ENCODE results near the gene VAMP3.

Gene VAMP3, protein sequence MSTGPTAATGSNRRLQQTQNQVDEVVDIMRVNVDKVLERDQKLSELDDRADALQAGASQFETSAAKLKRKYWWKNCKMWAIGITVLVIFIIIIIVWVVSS

DNA sequence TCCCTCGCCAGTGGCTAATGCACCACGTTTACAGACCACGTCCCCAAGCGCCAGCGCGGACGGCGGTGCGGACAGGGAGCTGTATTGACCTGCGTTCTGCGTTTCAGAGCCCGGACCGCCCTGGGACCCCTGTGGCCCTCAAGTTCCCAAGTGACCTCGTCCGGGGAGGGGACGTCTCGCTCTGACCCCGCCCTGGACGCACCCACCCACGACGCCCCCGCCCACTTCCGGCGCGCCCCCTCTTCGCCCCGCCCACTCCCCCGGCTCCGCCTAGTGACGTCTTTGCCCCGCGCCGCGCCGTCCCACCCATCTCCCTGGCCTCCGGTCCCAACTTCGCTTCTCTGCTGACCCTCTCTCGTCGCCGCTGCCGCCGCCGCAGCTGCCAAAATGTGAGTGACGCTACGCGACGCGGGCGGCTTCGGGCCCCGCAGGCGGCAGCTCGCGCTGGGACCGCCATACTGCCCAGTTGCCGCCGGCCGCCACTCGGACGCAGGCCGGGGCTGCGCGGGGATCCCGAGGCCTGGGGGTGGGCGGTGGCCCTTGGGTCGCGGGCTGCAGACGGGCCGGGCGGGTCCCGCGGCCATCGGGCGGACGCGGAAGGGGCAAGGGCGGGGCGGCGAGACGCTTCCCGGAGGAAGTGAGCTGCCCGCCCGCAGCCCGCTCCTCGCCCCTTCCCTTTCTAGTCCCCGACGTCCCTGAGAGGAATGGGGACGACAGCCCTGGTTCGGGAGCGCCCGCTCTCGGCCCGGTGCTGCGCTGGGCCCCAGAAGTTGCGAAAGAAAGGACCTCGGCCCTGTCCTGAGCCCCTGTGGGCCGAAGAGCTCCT lies at the start of gene VAMP3:
TSS of gene VAMP3 (plus strand) at position 300 of the 826 bp plus-strand sequence. CDS start at position 388, 88 bp downstream.
- peak; percentile 95 for DNase-seq (ENCODE audit: low spot score)

DNA sequence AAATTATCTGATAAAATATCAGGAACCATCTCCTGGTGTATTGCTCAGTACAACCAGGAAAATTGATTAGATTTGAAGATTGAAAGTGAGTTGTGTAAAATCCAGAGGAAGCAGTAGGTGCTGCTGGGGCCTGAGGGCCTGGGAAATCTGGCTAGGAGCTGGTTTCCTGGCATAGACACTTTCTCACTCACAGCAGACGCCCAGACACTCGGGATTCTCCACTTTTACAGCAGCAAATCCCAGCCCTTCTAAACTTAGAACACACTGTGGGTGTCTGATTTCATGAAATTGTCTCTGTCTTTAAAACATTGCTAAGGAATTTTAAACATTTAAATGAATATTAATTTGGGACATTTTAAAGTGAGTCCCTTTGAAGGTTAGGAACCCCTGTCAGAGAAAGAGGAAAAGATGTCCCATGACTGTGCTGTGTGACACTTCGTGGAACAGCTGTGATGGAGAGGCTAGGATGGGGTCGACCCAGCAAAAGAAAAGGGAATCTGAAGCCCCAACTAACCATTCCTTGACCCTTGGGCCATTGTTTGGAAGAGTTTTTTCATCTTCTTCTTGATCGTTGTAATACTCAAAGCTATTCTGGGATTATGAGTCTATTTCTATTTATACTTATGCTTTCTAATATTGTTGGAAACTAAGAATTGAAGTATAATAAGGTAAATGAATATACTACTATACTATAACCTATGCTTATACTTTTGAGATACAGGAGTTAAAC lies 49.0 kb upstream of the VAMP3 start:
- no peak for DNase-seq (ENCODE audit: low spot score)

DNA sequence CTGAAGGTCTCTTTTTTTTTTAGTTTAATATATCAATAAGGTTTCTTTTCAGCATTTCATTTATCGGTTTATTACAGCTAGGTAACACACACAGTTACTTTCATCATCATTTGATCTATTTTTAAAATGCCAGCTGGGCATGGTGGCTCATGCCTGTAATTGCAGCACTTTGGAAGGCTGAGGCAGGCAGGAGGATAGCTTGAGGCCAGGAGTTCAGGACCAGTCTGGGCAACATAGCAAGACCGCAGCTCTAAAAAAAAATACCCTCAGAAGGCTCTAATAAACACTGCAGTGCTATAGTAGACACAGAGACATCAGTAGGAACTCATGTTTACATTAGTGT lies 48.5 kb upstream of the VAMP3 start:
- no peak for DNase-seq (ENCODE audit: low spot score)

DNA sequence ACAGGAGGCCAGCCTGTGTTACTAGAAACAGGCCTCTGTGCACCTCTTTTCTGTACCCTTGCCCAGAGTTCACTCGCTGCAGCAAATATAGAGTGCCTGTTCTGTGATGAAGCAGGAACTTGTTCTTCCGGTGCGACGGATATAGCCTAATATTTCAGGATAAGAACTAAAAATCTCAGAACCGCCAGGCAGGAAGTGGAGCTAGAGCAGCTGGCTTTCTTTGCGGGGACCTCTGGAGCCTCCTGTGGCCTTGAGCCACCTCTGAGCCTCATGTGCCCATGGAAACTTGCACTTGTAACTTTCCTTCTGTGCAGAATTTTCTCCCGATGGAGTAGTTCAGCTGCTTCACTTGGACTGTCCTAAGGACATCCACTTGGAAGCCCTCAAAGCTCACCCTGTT lies 44.5 kb upstream of the VAMP3 start:
- DNase-seq (ENCODE audit: low spot score), result no peak

DNA sequence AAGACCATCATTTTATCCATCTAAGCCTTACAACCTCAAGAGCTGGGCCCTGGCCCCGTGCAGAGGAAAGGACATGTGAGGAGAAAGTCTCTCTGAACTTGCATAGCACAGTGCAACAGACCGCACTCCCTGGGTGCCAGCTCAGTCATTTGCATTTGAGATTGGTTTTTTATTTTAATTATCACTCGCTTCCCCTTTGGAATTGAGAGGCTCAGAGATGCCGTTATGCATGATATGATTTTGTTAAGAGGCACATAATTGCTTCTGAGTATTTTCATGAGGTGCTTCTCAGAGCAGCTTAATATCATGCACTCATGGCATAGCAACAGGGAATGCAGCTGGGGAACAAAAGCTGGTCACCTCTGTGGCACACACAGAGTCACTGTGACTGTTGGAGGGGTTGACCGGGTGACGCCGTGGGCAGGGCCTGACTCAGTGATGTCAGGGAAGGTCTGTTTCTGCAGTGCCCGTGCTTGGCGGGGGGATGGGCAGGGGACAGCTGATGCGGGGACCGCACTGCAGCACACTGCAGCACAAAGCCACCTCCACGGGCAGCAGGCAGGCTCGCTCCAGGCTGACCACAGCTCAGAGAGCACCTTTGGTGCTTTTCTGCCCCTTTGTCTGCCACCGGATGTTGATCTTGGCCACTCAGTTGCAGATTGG lies 43.2 kb upstream of the VAMP3 start:
- DNase-seq (ENCODE audit: low spot score), result no peak

DNA sequence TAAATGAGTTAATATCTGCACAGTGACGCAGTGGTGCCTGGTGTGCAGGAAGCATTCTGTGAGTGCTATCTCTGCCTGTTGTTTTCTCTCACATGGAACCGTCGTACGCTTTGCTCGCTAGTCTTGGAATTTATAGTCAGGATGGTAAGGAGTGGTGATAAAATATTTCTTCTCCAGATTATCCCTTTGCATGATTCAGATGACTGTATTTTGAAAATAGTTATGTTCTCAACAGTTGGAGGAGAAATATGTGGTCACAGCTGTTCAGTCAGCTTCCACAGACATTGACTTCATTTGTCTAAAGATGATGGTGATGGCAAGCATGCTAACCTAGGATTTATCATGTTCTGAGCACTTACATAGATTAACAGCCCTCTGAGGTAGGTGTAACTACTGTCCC lies 41.3 kb upstream of the VAMP3 start:
- no peak for DNase-seq (ENCODE audit: low spot score)

DNA sequence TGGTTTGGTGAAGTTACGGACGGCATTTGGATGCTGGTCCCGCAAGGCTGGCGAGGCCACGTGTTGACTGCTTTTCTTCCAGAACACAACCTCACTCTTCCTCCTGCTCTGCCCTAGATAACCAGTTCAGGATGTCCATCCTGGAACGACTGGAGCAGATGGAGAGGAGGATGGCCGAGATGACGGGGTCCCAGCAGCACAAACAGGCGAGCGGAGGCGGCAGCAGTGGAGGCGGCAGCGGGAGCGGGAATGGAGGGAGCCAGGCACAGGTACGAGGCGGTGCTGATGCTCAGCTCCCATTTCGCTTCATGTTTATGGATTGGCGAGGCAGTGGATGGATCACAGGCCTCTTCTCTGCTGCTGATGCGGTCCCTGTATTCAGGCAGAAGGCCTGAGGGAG lies 38.8 kb upstream of the VAMP3 start:
- no peak for DNase-seq (ENCODE audit: low spot score)

DNA sequence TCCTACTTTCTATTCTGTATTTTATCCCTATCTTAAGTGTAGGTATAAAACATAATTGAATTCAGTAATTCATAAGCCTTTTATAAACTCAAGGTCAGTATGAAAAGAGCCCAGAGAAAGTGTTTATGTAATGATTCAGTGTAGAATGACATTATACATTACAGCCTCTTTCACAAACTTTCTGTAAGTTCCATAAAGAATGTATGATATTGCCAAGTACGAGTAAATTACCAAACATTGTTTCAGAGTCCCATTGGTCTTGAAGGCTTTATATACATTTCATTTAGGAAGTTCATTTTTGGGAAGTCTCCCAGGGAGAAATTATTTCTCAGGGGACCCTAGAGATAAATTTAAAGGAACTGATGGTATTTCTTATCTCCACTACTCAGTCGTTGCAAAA lies 37.8 kb upstream of the VAMP3 start:
- no peak for DNase-seq (ENCODE audit: low spot score)

DNA sequence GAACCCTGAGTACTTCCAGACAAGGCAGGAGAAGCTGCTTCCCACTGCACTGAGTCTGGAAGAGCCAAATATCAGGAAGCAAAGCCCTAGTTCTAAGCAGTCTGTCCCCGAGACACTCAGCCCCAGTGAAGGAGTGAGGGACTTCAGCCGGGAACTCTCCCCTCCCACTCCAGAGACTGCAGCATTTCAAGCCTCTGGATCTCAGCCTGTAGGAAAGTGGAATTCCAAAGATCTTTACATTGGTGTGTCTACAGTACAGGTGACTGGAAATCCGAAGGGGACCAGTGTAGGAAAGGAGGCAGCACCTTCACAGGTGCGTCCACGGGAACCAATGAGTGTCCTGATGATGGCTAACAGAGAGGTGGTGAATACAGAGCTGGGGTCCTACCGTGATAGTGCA lies 33.1 kb upstream of the VAMP3 start:
- DNase-seq (ENCODE audit: low spot score), result no peak

DNA sequence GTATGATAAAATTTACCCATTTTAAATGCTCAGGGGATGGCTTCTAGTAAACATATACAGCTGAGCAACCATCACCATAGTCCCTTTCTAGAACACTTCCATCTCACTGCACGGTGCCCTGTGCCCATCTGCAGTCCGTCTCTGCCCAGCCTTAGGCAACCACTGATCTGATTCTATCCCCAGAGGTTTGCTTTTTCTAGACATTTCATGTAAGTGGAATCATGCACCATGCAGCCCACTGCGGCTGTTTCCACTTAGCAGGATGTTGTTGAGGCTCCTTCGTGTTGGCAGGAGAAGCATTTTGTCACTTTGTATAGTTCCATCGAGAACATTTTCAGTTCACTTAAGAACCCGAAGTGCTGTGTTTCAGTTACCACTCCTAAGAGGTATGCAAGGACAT lies 27.8 kb upstream of the VAMP3 start:
- DNase-seq (ENCODE audit: low spot score), result no peak

DNA sequence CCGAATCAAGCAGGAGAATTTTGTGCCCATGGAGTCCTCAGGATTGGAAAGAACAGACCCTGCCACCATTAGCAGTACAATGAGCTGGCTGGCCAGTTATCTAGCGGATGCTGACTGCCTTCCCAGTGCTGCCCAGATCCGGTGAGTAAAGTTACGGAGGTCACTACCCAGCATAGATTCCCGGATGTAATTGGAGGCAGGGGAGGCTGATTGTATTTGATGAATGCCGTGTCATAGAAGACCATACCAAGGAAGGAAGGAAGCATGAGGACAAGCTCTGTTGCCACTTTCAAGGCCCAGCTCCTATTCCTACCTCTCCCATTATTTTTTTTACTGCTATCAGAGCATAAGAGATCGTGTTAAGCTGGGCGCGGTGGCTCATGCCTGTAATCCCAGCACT lies 26.2 kb upstream of the VAMP3 start:
- no peak for DNase-seq (ENCODE audit: low spot score)

DNA sequence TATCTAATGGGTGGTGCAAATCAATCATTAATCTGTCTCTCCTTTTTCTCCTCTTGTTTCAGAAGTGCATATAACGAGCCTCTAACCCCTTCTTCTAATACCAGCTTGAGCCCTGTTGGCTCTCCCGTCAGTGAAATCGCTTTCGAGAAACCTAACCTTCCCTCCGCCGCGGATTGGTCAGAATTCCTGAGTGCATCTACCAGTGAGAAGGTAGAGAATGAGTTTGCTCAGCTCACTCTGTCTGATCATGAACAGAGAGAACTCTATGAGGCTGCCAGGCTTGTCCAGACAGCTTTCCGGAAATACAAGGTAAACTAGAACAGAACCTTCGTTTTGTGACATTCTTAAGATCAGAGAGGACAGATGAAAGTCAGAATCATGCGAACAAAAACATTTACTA lies 25.3 kb upstream of the VAMP3 start:
- DNase-seq (ENCODE audit: low spot score), result no peak

DNA sequence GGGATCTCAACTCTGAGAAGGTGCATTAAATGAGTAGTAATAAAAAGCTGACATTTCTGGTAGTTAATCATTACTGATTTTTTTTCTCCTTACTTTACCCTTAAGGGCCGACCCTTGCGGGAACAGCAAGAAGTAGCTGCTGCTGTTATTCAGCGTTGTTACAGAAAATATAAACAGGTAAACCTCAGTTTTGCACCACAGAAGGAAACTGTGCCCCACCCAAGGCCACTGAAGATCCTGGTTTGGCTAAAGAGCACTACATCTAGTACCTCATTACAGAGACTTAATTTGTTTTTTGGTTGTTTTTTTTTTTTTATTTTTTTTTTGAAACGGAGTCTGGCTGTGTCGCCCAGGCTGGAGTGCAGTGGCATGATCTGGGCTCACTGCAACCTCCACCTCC lies 23.5 kb upstream of the VAMP3 start:
- no peak for DNase-seq (ENCODE audit: low spot score)

DNA sequence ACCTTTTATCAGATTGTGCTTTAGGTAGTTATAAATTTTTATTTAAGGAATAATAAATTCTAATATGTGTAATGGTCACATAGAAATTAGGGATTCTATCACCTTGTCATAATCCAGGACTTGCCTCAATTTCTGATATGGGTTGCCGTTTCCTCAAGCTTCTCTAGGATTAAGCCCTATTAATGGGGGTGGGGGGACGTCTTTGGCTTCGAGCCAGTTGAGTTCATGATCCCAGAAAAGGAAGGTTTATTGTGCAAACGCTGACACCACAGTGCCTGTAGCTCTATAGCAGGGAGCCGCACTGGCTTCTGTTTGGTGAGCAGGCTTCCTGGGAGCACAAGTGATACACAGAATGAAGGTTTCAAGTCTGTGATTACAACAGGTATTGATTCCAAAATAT lies 22.0 kb upstream of the VAMP3 start:
- DNase-seq (ENCODE audit: low spot score), result no peak

DNA sequence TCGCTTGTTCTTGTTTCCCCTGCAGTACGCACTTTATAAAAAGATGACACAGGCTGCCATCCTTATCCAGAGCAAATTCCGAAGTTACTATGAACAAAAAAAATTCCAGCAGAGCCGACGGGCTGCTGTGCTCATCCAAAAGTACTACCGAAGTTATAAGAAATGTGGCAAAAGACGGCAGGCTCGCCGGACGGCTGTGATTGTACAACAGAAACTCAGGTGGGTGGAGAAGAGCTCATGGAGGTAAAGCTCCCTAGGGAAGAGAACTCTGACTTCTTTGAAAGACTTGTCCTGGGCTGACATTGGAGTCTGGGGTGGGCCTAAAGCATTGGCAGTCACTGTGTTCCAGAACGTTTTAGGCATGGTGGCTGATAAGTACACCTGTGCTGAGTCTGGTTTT lies 19.9 kb upstream of the VAMP3 start:
- DNase-seq (ENCODE audit: low spot score), result no peak

DNA sequence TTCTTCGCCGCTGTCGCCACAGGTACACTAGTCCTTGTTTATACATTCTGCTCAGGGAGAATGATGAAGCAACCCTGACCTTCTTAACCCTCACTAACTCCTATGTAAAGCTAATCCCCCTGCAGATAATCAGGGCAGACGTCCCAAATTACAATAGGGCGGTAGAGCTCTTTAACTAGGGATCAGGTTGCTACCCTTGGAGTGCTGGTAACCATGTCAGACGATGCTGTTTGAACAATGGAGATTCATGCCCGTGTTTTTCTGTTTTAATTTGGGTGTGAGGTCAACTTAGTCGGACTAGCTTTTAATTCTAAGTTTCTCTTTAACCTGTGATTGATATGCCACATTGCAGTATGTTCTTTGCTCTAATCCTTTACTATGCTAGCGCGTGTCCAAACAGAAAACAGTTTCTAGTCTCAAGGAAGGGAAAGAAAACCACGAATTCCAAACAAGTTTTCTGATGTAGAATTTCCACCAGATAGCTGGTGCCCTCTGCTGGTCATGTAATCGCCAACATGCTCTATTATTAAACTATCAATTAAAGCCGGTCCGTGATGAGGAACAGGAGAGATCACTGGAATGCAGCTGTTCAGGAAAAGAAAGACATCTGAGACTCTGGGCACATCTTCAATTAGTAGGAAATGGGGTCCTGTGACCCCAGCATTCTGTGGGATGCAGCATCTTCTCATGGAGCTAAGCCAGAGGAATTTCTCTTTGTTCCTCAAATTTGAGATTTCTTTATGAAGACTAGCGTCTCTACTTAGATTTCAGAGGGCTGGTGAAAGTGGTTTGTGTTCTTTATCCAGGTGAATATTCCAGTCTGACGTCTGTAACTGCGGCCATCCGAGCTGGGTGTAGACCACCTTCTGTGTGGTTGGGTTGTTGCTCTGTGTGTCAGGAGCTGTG lies 18.3 kb upstream of the VAMP3 start:
- DNase-seq (ENCODE audit: low spot score), result peak; percentile 42

DNA sequence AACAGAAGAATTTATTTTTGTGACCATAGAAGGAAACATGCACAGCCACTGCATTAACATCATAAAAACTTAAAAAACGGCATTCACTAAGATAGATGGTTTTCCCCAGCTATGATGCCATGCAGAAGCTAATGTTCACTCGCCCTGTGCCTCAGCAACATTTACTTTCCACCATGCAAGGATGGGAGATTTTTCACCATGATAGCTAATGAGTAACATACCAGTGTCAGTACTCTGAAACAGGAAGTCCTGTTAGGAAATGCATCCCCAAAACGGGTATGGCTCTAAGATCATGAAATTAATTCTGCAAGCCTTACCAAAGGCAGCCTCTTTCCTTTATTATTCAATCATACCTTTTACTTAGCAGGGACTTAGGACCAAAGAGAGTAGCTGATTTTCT lies 17.5 kb upstream of the VAMP3 start:
- DNase-seq (ENCODE audit: low spot score), result no peak

DNA sequence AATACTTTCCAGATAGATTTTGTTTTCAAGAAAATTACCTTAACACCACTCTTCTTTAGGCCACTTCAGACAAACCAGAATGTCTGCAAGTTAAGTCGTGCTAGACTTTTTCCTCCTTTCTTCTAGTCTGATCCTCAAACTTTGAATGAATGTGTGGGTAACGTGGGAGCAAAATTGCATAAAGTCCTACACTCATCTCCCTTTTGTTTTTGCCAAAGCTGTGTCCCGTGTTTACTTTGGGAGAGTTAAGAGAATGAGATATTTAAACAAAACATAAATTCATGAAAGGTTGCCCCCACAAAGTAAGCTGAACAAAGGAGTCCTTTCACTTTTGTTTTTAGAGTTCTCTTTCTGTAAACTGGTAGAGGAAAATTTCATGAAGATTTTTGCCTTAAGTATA lies 16.9 kb upstream of the VAMP3 start:
- DNase-seq (ENCODE audit: low spot score), result no peak

DNA sequence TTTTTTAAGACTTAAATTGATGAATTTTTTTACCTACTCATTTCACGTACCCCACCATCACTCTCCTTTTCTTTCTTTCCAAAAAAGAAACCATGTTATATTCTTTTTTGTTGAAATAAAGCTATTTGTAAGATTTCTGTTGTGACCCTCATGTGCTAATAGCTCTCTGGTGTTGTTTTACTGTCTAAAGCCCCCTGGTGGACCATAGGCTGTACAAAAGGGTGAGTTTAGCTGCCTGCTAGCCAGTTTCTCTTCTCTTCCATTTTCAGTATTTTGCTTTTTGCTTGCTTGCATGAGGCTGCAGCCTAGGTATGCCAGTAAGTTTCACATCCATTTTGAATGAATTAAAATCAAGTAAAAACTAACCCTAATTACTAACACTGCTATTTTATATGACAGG lies 15.6 kb upstream of the VAMP3 start:
- no peak for DNase-seq (ENCODE audit: low spot score)

DNA sequence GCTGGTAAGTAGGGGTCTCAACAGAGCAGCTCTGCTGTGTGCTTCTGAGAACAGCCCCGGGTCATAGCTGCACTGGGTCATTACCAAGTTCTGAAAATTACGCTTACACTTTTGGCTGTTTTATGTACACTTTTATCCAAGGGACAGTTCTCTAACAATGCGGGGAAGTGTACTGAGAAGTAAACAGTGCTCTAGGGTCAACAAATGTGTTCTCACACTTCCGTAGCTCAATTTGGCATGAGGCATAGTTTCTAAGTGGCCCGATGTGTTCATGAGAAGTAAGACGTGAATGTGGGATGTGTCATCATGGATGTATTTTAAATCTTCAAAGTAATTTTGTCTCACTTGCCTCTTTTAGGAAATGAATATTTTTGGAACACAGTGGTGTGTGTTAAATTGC lies 10.9 kb upstream of the VAMP3 start:
- DNase-seq (ENCODE audit: low spot score), result no peak

DNA sequence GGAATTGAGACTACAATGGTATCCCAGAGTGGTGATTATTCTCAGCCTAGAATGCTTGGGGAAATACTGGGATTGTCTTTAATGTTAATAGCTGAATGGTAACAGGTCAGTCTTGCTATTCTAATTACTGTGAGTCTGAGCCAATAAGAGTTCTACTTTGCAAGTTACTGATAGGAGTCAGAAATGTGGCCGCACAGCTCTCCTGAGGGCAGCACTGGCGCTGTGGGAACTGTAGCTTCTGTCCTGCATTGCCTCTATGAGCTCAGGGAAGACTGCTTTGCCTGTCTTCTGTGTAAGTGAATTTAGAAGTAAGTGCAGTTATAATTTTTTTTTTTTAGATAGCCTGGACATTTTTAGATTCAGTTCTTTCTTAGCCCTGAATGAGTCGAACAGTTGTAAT lies 10.0 kb upstream of the VAMP3 start:
- no peak for DNase-seq (ENCODE audit: low spot score)

DNA sequence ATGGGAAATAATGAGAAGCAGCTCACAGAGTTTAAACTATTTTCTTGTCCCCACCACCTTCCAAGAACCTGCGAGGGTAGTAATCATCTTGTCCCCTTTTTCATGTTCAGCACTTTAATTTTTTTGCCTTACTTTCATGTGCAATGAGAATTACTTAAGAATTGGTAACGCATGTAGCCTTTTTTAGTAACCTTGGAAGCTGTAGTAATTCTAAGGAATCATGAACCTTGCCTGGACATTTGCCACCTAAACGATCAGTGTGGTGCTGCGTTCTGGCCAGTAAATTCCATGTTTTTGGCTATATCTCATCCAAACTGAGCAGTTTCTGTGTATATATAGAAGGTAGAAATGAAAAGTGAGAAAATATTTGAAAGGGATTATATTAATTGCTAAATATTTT lies 3.9 kb upstream of the VAMP3 start:
- DNase-seq (ENCODE audit: low spot score), result no peak

Measured in germinal center (tissue), 1 donor.